Trophoblast cell (in vitro differentiated cells and primary cell): ENCODE measurements around the gene ZFR2.

Experiments used
- DNase-seq, 2 donors: peaks; one replicate each; pipeline ENCODE4 v3.0.0-alpha.2; 2016
- H2AFZ ChIP-seq: 2 replicates; pipeline ENCODE4 v1.6.1; 2013; ENCODE audit warnings: low read length, moderate library complexity, mild to moderate bottlenecking; ENCODE audit not compliant: insufficient read depth, poor library complexity
- H2AK5ac ChIP-seq: 2 replicates; pipeline ENCODE4 v1.6.1; 2013; ENCODE audit warnings: mild to moderate bottlenecking, low read length
- H2BK120ac ChIP-seq: 2 replicates; pipeline ENCODE4 v1.6.1; 2013; ENCODE audit warnings: low read length, mild to moderate bottlenecking, moderate library complexity; ENCODE audit not compliant: insufficient read depth, poor library complexity
- H2BK12ac ChIP-seq: 2 replicates; pipeline ENCODE4 v1.6.1; 2013; ENCODE audit warnings: mild to moderate bottlenecking, low read length, moderate library complexity
- H2BK5ac ChIP-seq: 2 replicates; pipeline ENCODE4 v1.6.1; 2013; ENCODE audit warnings: low read length, low read depth, moderate library complexity, mild to moderate bottlenecking; ENCODE audit not compliant: poor library complexity
- H3K14ac ChIP-seq: 2 replicates; pipeline ENCODE4 v1.6.1; 2013; ENCODE audit warnings: mild to moderate bottlenecking, low read length
- H3K18ac ChIP-seq: 2 replicates; pipeline ENCODE4 v1.6.1; 2013; ENCODE audit warnings: mild to moderate bottlenecking, low read length
- H3K23ac ChIP-seq: 2 replicates; pipeline ENCODE4 v1.6.1; 2013; ENCODE audit warnings: low read length
- H3K27ac ChIP-seq: 2 replicates; pipeline ENCODE4 v1.5.1; 2013; ENCODE audit warnings: low read depth, mild to moderate bottlenecking, inconsistent platforms, low read length, moderate library complexity
- H3K27me3 ChIP-seq: 2 replicates; pipeline ENCODE4 v1.6.1; 2013; ENCODE audit warnings: inconsistent platforms, mild to moderate bottlenecking, low read length, moderate library complexity; ENCODE audit not compliant: insufficient read depth
- H3K36me3 ChIP-seq, 2 experiments: 1 replicate in 1 of 2; 2 replicates in 1 of 2; pipeline ENCODE4 v1.6.1; 2013; ENCODE audit warnings: low read length in 2 of 2, mild to moderate bottlenecking in 2 of 2, moderate library complexity in 1 of 2; ENCODE audit not compliant: insufficient read depth in 2 of 2, control insufficient read depth in 1 of 2
- H3K4ac ChIP-seq: 2 replicates; pipeline ENCODE4 v1.6.1; 2013; ENCODE audit warnings: low read depth, mild to moderate bottlenecking, low read length, moderate library complexity
- H3K4me1 ChIP-seq, 2 experiments: 1 replicate in 1 of 2; 2 replicates in 1 of 2; pipeline ENCODE4 v1.6.1; 2013; ENCODE audit warnings: low read length in 2 of 2, mild to moderate bottlenecking in 2 of 2, moderate library complexity in 1 of 2; ENCODE audit not compliant: insufficient read depth in 2 of 2, control insufficient read depth in 1 of 2
- H3K4me2 ChIP-seq: 2 replicates; pipeline ENCODE4 v1.6.1; 2013; ENCODE audit warnings: inconsistent platforms, mild to moderate bottlenecking, low read length, moderate library complexity
- H3K4me3 ChIP-seq: 2 replicates; pipeline ENCODE4 v1.5.1; 2013; ENCODE audit warnings: mild to moderate bottlenecking, low read depth, low read length, inconsistent platforms
- H3K79me1 ChIP-seq: one replicate; pipeline ENCODE4 v1.6.1; 2013; ENCODE audit warnings: low read length
- H3K79me2 ChIP-seq: 2 replicates; pipeline ENCODE4 v1.6.1; 2013; ENCODE audit warnings: low read length, mild to moderate bottlenecking; ENCODE audit not compliant: control insufficient read depth, insufficient read depth, poor library complexity
- H3K9ac ChIP-seq: 2 replicates; pipeline ENCODE4 v1.6.1; 2013; ENCODE audit warnings: mild to moderate bottlenecking, low read length
- H3K9me3 ChIP-seq: 2 replicates; pipeline ENCODE4 v1.6.1; 2013; ENCODE audit warnings: low read depth, mild to moderate bottlenecking, control low read depth, inconsistent platforms, low read length; ENCODE audit not compliant: insufficient read depth
- H4K12ac ChIP-seq: 2 replicates; pipeline ENCODE4 v1.6.1; 2013; ENCODE audit warnings: low read depth, mild to moderate bottlenecking, low read length, moderate library complexity
- H4K8ac ChIP-seq: 2 replicates; pipeline ENCODE4 v1.6.1; 2013; ENCODE audit warnings: low read depth, mild to moderate bottlenecking, low read length, moderate library complexity
- H4K91ac ChIP-seq: one replicate; pipeline ENCODE4 v1.6.1; 2013; ENCODE audit warnings: low read depth, mild to moderate bottlenecking, low read length, moderate library complexity
- whole genome bisulfite sequencing: extraction: QIAGEN DNeasy Blood & Tissue Kit; methylation state at CpG from one replicate; pipeline ENCODE4 v1.1.7; 2013; ENCODE audit warnings: missing lambda C conversion rate; ENCODE audit not compliant: insufficient read length, insufficient coverage; ENCODE audit errors: extremely low coverage; 5-methylcytosine and 5-hydroxymethylcytosine counted together

ZFR2 gene

DNA sequence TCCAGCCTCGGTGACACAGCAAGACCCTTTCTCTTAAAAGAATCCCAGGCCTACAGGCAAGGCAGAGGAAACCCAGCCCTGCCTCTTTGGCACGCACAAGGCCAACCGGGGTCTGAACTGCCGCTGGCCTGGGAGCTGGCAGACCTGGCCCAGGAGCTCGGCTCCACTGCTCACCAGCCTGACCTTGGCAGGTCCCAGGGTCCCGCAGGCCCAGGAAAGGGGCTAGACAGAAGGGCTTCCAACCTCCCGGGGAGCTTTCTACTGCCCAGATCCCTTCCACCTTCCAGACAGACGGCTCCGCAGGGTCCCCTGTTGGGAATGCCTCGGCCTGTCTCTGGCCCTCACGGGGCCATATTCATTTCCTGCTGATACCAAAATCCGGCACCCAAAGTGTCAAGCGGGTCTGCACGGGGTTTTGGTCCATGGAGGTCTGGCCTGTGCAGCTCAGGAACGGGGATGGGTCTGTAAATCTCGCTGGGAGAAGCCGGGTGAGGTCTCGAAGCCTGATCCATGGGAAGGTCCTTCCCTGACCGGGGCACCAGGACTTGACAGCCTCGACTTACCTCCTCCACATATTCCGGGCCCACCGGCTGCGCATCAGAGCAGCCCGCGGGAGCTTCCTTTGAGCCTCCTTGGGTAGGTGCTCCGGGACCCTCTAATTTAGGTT is 46.0 kb downstream of the ZFR2 start:
- Histone ChIP-seq H3K27ac (no peak overlapping the region), H3K79me2 (no peaks in the 10 kb centered on the region), H3K9me3 (no peaks in the 10 kb centered on the region), H2AFZ (no peak overlapping the region), H4K91ac (no peak overlapping the region), H3K23ac (no peak overlapping the region), H3K4me3 (no peak overlapping the region), H3K18ac (no peak overlapping the region), H4K12ac (no peak overlapping the region), H3K36me3 (no peaks in the 10 kb centered on the region), H3K4ac (no peak overlapping the region), H3K79me1 (peaks cover 5% of the 10 kb centered on the region), H2BK12ac (no peak overlapping the region), H3K14ac (no peak overlapping the region), H3K4me2 (no peak overlapping the region), H3K27me3 (no peaks in the 10 kb centered on the region), H2AK5ac (no peak overlapping the region), H4K8ac (no peak overlapping the region), H2BK120ac (no peak overlapping the region), H3K4me1 (peaks cover 3 to 9% of the 10 kb centered on the region in 2 experiments), H3K9ac (no peak overlapping the region), H2BK5ac (no peak overlapping the region)
- WGBS = no CpG with 5 or more reads among the region's 26 CpGs
- no peak for DNase-seq

DNA sequence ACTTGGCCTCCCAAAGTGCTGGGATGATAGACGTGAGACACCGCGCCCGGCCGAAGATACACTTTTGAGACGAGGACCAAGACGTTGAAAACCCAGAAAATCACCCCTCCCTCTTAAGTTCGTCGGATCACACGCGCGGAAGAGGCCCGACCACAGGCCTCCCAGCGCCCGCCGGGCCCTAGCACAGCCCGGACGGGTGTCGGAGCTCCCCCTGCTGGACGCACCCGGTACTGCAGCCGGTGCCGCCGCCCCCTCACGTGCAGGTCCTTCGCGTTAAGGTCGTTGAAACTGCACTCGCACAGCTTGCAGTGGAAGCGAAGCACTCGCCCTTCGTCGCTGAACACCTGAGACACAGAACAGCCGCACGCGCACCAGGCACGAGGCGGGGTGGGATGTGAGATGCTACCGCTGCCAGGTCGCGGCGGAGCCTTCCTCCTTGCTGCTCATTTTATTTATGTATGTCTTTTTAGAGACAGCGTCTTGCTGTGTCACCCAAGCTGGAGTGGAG is 46.9 kb downstream of the ZFR2 start:
- no CpG with 5 or more reads among the region's 43 CpGs for WGBS
- peaks cover under 1% of the 10 kb centered on the region for H3K9me3 ChIP-seq
- no peaks in the 10 kb centered on the region for H3K27me3 ChIP-seq
- no peak overlapping the region for H4K12ac ChIP-seq
- no peak overlapping the region for H2BK120ac ChIP-seq
- H3K23ac ChIP-seq = no peak overlapping the region
- H2BK5ac ChIP-seq = no peak overlapping the region
- H4K8ac ChIP-seq = no peak overlapping the region
- peak; percentile 61 to 73 for DNase-seq
- no peaks in the 10 kb centered on the region for H3K79me1 ChIP-seq
- no peak overlapping the region for H3K14ac ChIP-seq
- peaks cover 3 to 9% of the 10 kb centered on the region in 2 experiments for H3K4me1 ChIP-seq
- no peak overlapping the region for H2BK12ac ChIP-seq
- H4K91ac ChIP-seq = no peak overlapping the region
- no peak overlapping the region for H2AFZ ChIP-seq
- no peak overlapping the region for H3K4ac ChIP-seq
- no peaks in the 10 kb centered on the region for H3K79me2 ChIP-seq
- no peak overlapping the region for H3K4me3 ChIP-seq
- H3K36me3 ChIP-seq = no peaks in the 10 kb centered on the region
- H2AK5ac ChIP-seq = no peak overlapping the region
- H3K18ac ChIP-seq = no peak overlapping the region
- H3K27ac ChIP-seq = no peak overlapping the region
- H3K4me2 ChIP-seq = no peak overlapping the region
- no peak overlapping the region for H3K9ac ChIP-seq

DNA sequence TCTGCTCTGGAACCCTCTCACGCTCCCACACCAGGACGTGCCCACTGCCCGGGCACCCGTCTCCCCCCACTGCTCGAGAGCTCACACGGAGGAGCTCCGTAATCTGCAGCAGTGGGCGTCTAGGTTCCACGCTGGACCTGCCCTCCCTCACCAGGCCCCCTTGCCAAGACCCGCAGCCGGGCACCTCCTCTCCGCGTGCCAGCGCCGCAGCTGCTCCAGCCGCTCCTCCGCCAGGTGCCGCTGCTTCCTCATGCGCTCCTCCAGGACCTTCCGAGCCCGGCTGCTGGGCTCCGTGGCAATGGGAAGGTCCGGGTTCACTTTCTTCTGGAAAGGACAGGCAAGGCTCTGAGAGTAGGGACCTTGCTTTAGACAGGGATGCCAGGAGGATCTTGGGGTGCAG is 47.7 kb downstream of the ZFR2 start:
- no peak overlapping the region for H2BK120ac ChIP-seq
- H3K18ac ChIP-seq = no peak overlapping the region
- peaks cover 3% of the 10 kb centered on the region for H3K9me3 ChIP-seq
- no peak overlapping the region for H2AFZ ChIP-seq
- no peak overlapping the region for H3K4me2 ChIP-seq
- no peak overlapping the region for H3K9ac ChIP-seq
- no peak overlapping the region for H2BK5ac ChIP-seq
- peak in 1 of 2 donors; percentile 16 for DNase-seq
- H3K27ac ChIP-seq = no peak overlapping the region
- H3K27me3 ChIP-seq = no peaks in the 10 kb centered on the region
- no peak overlapping the region for H2AK5ac ChIP-seq
- no peak overlapping the region for H3K4me3 ChIP-seq
- no peak overlapping the region for H3K4ac ChIP-seq
- H3K79me2 ChIP-seq = no peaks in the 10 kb centered on the region
- H3K14ac ChIP-seq = no peak overlapping the region
- H3K23ac ChIP-seq = no peak overlapping the region
- WGBS = no CpG with 5 or more reads among the region's 23 CpGs
- no peaks in the 10 kb centered on the region for H3K36me3 ChIP-seq
- H4K12ac ChIP-seq = no peak overlapping the region
- H4K8ac ChIP-seq = no peak overlapping the region
- no peak overlapping the region for H2BK12ac ChIP-seq
- peaks cover 2 to 7% of the 10 kb centered on the region in 2 experiments for H3K4me1 ChIP-seq
- no peaks in the 10 kb centered on the region for H3K79me1 ChIP-seq
- no peak overlapping the region for H4K91ac ChIP-seq

DNA sequence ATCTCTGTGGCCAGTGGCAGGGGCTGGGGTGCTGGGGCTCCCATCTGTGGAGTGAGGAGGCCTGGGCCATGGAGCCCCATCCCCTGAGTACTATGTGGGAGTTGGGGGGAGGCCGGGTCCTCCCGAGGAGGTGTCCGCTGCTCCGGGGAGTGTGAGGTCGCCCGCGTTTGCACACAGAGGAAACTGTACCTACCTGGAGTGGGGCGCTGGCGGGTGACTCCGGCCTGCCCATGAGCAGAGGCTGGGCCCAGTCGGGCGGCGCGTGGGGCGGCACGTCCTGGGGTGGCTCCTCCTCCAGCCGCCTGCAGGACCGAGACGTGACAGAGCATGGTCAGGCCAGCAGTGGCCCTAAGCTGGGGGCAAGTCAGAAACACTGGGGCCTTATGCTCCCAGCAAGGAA is 48.8 kb downstream of the ZFR2 start:
- Histone ChIP-seq H2BK120ac (no peak overlapping the region), H3K4me1 (no peaks in the 10 kb centered on the region), H3K4ac (no peak overlapping the region), H3K4me3 (no peak overlapping the region), H2AFZ (no peak overlapping the region), H3K79me2 (no peaks in the 10 kb centered on the region), H4K8ac (no peak overlapping the region), H3K36me3 (no peaks in the 10 kb centered on the region), H3K27me3 (no peaks in the 10 kb centered on the region), H3K9ac (no peak overlapping the region), H2AK5ac (no peak overlapping the region), H3K4me2 (no peak overlapping the region), H3K14ac (no peak overlapping the region), H4K12ac (no peak overlapping the region), H3K23ac (no peak overlapping the region), H2BK12ac (no peak overlapping the region), H2BK5ac (no peak overlapping the region), H3K79me1 (no peaks in the 10 kb centered on the region), H3K18ac (no peak overlapping the region), H3K9me3 (peaks cover 3% of the 10 kb centered on the region), H4K91ac (no peak overlapping the region), H3K27ac (no peak overlapping the region)
- WGBS = no CpG with 5 or more reads among the region's 19 CpGs
- no peak for DNase-seq
